Naive thymus-derived CD4-positive, alpha-beta T cell (primary cell): ENCODE results near the gene TAGAP. TPM values are rescaled to one million over a fixed set of nuclear protein-coding genes. Genes with fewer than 3 reads are reported as not detected.

Experiments used
- ATAC-seq: fragments of 150-1000 bp; cut with Tn5 transposase; 2 replicates; pipeline ENCODE4 v1.10.0; 2021; ENCODE audit warnings: mild to moderate bottlenecking, moderate library complexity
- CTCF ChIA-PET: fragments of 350-600 bp; sonication (Branson Sonifier 250); formaldehyde crosslinking; loops from one replicate; lab custom pipeline; 2021; ENCODE audit warnings: antibody characterized with exemption; lab: Charles Lee
- POLR2A ChIA-PET: fragments of 350-600 bp; sonication (Branson Sonifier 250); formaldehyde crosslinking; loops from one replicate; lab custom pipeline; 2021; ENCODE audit warnings: antibody characterized with exemption, inconsistent platforms; lab: Charles Lee
- DNase-seq, 9 donors: peaks; one replicate each; pipeline versions ENCODE4 v3.0.0 to v3.0.0-alpha.2; 2020 to 2022; ENCODE audit warnings: mixed read lengths in 1 of 9
- H3K27ac ChIP-seq: one replicate; pipeline ENCODE4 v1.7.0; 2013; ENCODE audit warnings: mild to moderate bottlenecking, low read depth, low read length, moderate library complexity
- H3K27me3 ChIP-seq, 2 donors: one replicate each; pipeline ENCODE4 v1.7.0; 2013; ENCODE audit warnings: low read length in 2 of 2, mild to moderate bottlenecking in 2 of 2, moderate library complexity in 2 of 2; ENCODE audit not compliant: control insufficient read depth in 2 of 2, insufficient read depth in 2 of 2
- H3K36me3 ChIP-seq, 3 experiments: 1 replicate in 2 of 3; 2 replicates in 1 of 3; pipeline ENCODE4 v1.7.0; 2013; ENCODE audit warnings: low read length in 3 of 3, mild to moderate bottlenecking in 3 of 3, moderate library complexity in 1 of 3; ENCODE audit not compliant: insufficient read depth in 3 of 3, control insufficient read depth in 2 of 3
- H3K4me1 ChIP-seq, 2 donors: one replicate each; pipeline ENCODE4 v1.7.0; 2013; ENCODE audit warnings: low read length in 2 of 2, mild to moderate bottlenecking in 2 of 2, moderate library complexity in 1 of 2; ENCODE audit not compliant: control insufficient read depth in 2 of 2, insufficient read depth in 2 of 2
- H3K4me3 ChIP-seq: 2 replicates; pipeline ENCODE4 v1.7.0; 2013; ENCODE audit warnings: mild to moderate bottlenecking, low read length
- H3K9me3 ChIP-seq, 3 experiments: 1 replicate in 2 of 3; 2 replicates in 1 of 3; pipeline ENCODE4 v1.7.0; 2013; ENCODE audit warnings: low read length in 3 of 3; ENCODE audit not compliant: control insufficient read depth in 2 of 3
- H3K27ac Mint-ChIP-seq, 9 donors: one replicate each; pipeline ENCODE4 v1.8.0; 2020 to 2022; ENCODE audit warnings: mixed read lengths in 9 of 9, mild to moderate bottlenecking in 8 of 9, moderate library complexity in 5 of 9, inconsistent platforms in 2 of 9
- H3K27me3 Mint-ChIP-seq, 5 donors: one replicate each; pipeline ENCODE4 v1.8.0; 2021 to 2022; ENCODE audit warnings: mixed read lengths in 5 of 5, mild to moderate bottlenecking in 1 of 5
- H3K36me3 Mint-ChIP-seq, 5 donors: one replicate each; pipeline ENCODE4 v1.8.0; 2020 to 2022; ENCODE audit warnings: mixed read lengths in 5 of 5, mild to moderate bottlenecking in 3 of 5, inconsistent platforms in 1 of 5
- H3K4me1 Mint-ChIP-seq, 7 donors: one replicate each; pipeline ENCODE4 v1.8.0; 2020 to 2022; ENCODE audit warnings: mixed read lengths in 7 of 7, mild to moderate bottlenecking in 3 of 7, inconsistent platforms in 1 of 7
- H3K4me3 Mint-ChIP-seq, 10 donors: one replicate each; pipeline ENCODE4 v1.8.0; 2020 to 2022; ENCODE audit warnings: mild to moderate bottlenecking in 10 of 10, mixed read lengths in 10 of 10, moderate library complexity in 6 of 10, inconsistent platforms in 2 of 10
- H3K9me3 Mint-ChIP-seq, 11 donors: one replicate each; pipeline ENCODE4 v1.8.0; 2020 to 2022; ENCODE audit warnings: mixed read lengths in 11 of 11, mild to moderate bottlenecking in 4 of 11, inconsistent platforms in 1 of 11, moderate library complexity in 1 of 11
- intact Hi-C, 2 donors: fragments of 100-400 bp; cut with micrococcal nuclease; formaldehyde crosslinking; loops; one replicate each; pipeline ENCODE4 v1.15.1; 2023
- polyA plus RNA-seq, 2 donors: library from polyadenylated mRNA; unstranded; fragments of 300-500 nt; fragmentation: Illumina TruSeq; gene quantifications; one replicate each; pipeline ENCODE4 v1.2.3, GENCODE V29; 2021
- total RNA-seq, 6 experiments: library from RNA in 5 of 6; stranded (reverse) in 5 of 6; gene quantifications; 1 replicate in 5 of 6; 2 replicates in 1 of 6; pipeline ENCODE4 v1.2.3 and lab custom pipeline; 2021 to 2026

TAGAP gene
- total and polyA plus RNA-seq, 7 experiments from 2014 or later: 53.5 to 222 (median 151) TPM

DNA sequence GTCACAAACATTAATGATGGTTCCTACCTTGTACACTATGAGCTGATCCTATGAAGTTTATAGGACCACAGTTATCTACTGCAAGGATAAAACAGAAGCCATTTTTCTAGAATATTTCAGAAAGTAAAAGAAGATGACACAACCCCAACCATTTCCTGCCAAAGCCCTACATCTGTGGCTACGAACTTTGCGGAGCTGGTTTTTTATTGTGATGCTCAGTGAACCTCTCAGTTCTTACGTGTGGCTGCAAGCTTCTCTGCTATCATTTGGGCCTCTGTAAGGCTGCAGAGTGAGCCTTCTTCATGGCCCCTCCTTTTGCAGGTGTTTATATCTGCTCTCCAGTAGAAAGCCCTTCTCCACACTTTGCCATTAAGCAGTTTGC, 17.8 kb upstream of the TAGAP start:
- peak overlapping the region; percentile 66 to 84 (median 74) for H3K4me3 Mint-ChIP-seq
- Histone ChIP-seq H3K27me3 (no peaks in the 10 kb centered on the region), H3K9me3 (no peaks in the 10 kb centered on the region), H3K4me3 (peak overlapping the region; percentile 14), H3K36me3 (no peaks in the 10 kb centered on the region), H3K4me1 (peaks cover 52 to 54% of the 10 kb centered on the region in 2 donors), H3K27ac (peak overlapping the region; percentile 79)
- peak in 7 of 9 donors; percentile 75 to 89 (median 85) for DNase-seq
- H3K4me1 Mint-ChIP-seq: peaks cover 60 to 88% (median 86%) of the 10 kb centered on the region in 7 donors
- H3K9me3 Mint-ChIP-seq: peaks cover 0 to 3% (median 0%) of the 10 kb centered on the region in 11 donors
- peak; percentile 92 for ATAC-seq
- intact Hi-C loops: loop anchor here (1.0 to 5.0 kb wide), 7 partner anchors 17 to 410 kb away; partner anchors contain the start of gene SYTL3 (in 1 of the 2)
- peak overlapping the region; percentile 96 to 99 (median 98) for H3K27ac Mint-ChIP-seq
- no peaks in the 10 kb centered on the region for H3K27me3 Mint-ChIP-seq
- H3K36me3 Mint-ChIP-seq: peaks cover 0 to 14% (median 0%) of the 10 kb centered on the region in 5 donors
- CTCF ChIA-PET: interaction anchor here (0.5 to 3.1 kb wide), 12 partner anchors 9 to 1079 kb away, joined by 3 to 21 read pairs (median 6); partner anchors contain the start of gene TAGAP
- POLR2A ChIA-PET: interaction anchor here (0.6 to 9.2 kb wide), 17 partner anchors 10 to 1189 kb away, joined by 3 to 148 read pairs (median 5); partner anchors contain the start of gene TAGAP

- DNase-seq: peak in 5 of 9 donors; percentile 64 to 82 (median 77)
- POLR2A ChIA-PET: interaction anchor here (0.7 to 9.2 kb wide), 13 partner anchors 10 to 121 kb away, joined by 3 to 148 read pairs (median 11); partner anchors contain the start of gene TAGAP
- Histone ChIP-seq H3K27ac (peak overlapping the region; percentile 79), H3K4me1 (peaks cover 55 to 58% of the 10 kb centered on the region in 2 donors), H3K4me3 (peak overlapping the region; percentile 5), H3K9me3 (no peaks in the 10 kb centered on the region), H3K27me3 (no peaks in the 10 kb centered on the region), H3K36me3 (no peaks in the 10 kb centered on the region)
- no peaks in the 10 kb centered on the region for H3K27me3 Mint-ChIP-seq
- intact Hi-C loops: loop anchor here (1.0 to 5.0 kb wide), 7 partner anchors 17 to 410 kb away; partner anchors contain the start of gene SYTL3 (in 1 of the 2)
- peak; percentile 86 for ATAC-seq
- CTCF ChIA-PET: interaction anchor here (1.0 to 3.1 kb wide), 9 partner anchors 8 to 71 kb away, joined by 3 to 21 read pairs (median 6); partner anchors contain the start of gene TAGAP
- peaks cover 0 to 3% (median 0%) of the 10 kb centered on the region in 11 donors for H3K9me3 Mint-ChIP-seq
- H3K36me3 Mint-ChIP-seq: peaks cover 0 to 12% (median 0%) of the 10 kb centered on the region in 5 donors
- peaks cover 62 to 93% (median 90%) of the 10 kb centered on the region in 7 donors for H3K4me1 Mint-ChIP-seq
- H3K27ac Mint-ChIP-seq: peak overlapping the region; percentile 96 to 99 (median 98)
- H3K4me3 Mint-ChIP-seq: peak overlapping the region; percentile 66 to 84 (median 74)
Observed at GRCh38 chr6:159061805-159062563, 17.2 kb upstream of the TAGAP start.

- CTCF ChIA-PET: interaction anchor here (1.3 kb wide), 1 partner anchor 20 kb away, joined by 3 read pairs; no protein-coding TSS in a partner anchor
- Mint-ChIP-seq H3K27ac (peak overlapping the region; percentile 96 to 99 (median 98)), H3K4me3 (peak overlapping the region in 5 of 10 donors; percentile 38 to 84 (median 72)), H3K36me3 (peaks cover 0 to 10% (median 0%) of the 10 kb centered on the region in 5 donors), H3K9me3 (peaks cover 0 to 3% (median 0%) of the 10 kb centered on the region in 11 donors), H3K27me3 (no peaks in the 10 kb centered on the region), H3K4me1 (peaks cover 67 to 93% (median 90%) of the 10 kb centered on the region in 7 donors)
- DNase-seq (no peak), ATAC-seq (no peak)
- no peaks in the 10 kb centered on the region for H3K27me3 ChIP-seq
- H3K9me3 ChIP-seq: no peaks in the 10 kb centered on the region
- intact Hi-C loops: loop anchor here in 1 of 2 donors (5.0 kb wide), 1 partner anchor 409 kb away; the partner anchor contains the start of gene SYTL3
- H3K27ac ChIP-seq: peak overlapping the region; percentile 79
- POLR2A ChIA-PET: interaction anchor here (2.3 to 9.2 kb wide), 3 partner anchors 18 to 34 kb away, joined by 18 to 148 read pairs (median 61); partner anchors contain the start of gene TAGAP
- no peak overlapping the region for H3K4me3 ChIP-seq
- peaks cover 61 to 64% of the 10 kb centered on the region in 2 donors for H3K4me1 ChIP-seq
- H3K36me3 ChIP-seq: no peaks in the 10 kb centered on the region
Observed at GRCh38 chr6:159061146-159061545, 16.4 kb upstream of the TAGAP start.

- H3K4me1 Mint-ChIP-seq: peaks cover 67 to 93% (median 89%) of the 10 kb centered on the region in 7 donors
- intact Hi-C loops: loop anchor here in 1 of 2 donors (5.0 kb wide), 1 partner anchor 408 kb away; the partner anchor contains the start of gene SYTL3
- Histone ChIP-seq H3K36me3 (no peaks in the 10 kb centered on the region), H3K4me3 (no peak overlapping the region), H3K4me1 (peaks cover 64 to 69% of the 10 kb centered on the region in 2 donors), H3K27ac (no peak overlapping the region), H3K9me3 (no peaks in the 10 kb centered on the region), H3K27me3 (no peaks in the 10 kb centered on the region)
- peaks cover 0 to 10% (median 0%) of the 10 kb centered on the region in 5 donors for H3K36me3 Mint-ChIP-seq
- no peak for ATAC-seq
- no peak overlapping the region for H3K4me3 Mint-ChIP-seq
- CTCF ChIA-PET: interaction anchor here (1.3 kb wide), 1 partner anchor 18 kb away, joined by 3 read pairs; no protein-coding TSS in a partner anchor
- H3K9me3 Mint-ChIP-seq: peaks cover 0 to 3% (median 0%) of the 10 kb centered on the region in 11 donors
- POLR2A ChIA-PET: interaction anchor here (0.6 to 9.2 kb wide), 3 partner anchors 10 to 35 kb away, joined by 3 to 148 read pairs (median 4); partner anchors contain the start of gene TAGAP
- peak overlapping the region; percentile 50 to 99 (median 98) for H3K27ac Mint-ChIP-seq
- DNase-seq: no peak
- H3K27me3 Mint-ChIP-seq: no peaks in the 10 kb centered on the region
Observed at GRCh38 chr6:159059885-159060506, 15.2 kb upstream of the TAGAP start.

- Mint-ChIP-seq H3K36me3 (peaks cover 0 to 10% (median 0%) of the 10 kb centered on the region in 5 donors), H3K4me1 (peaks cover 60 to 93% (median 84%) of the 10 kb centered on the region in 7 donors), H3K4me3 (no peak overlapping the region), H3K27ac (peak overlapping the region in 6 of 9 donors; percentile 48 to 98 (median 97)), H3K27me3 (no peaks in the 10 kb centered on the region), H3K9me3 (peaks cover 0 to 3% (median 0%) of the 10 kb centered on the region in 11 donors)
- H3K27me3 ChIP-seq: no peaks in the 10 kb centered on the region
- POLR2A ChIA-PET: interaction anchor here (4.9 kb wide), 1 partner anchor 16 kb away, joined by 41 read pairs; the partner anchor contains the start of gene TAGAP
- intact Hi-C loops: no loop called here
- ATAC-seq (no peak), DNase-seq (no peak)
- H3K9me3 ChIP-seq: no peaks in the 10 kb centered on the region
- H3K4me3 ChIP-seq: no peak overlapping the region
- peaks cover 56 to 65% of the 10 kb centered on the region in 2 donors for H3K4me1 ChIP-seq
- no peaks in the 10 kb centered on the region for H3K36me3 ChIP-seq
- CTCF ChIA-PET: no interaction called here
- H3K27ac ChIP-seq: no peak overlapping the region
Observed at GRCh38 chr6:159059141-159059540, 14.3 kb upstream of the TAGAP start.
